GM12878 (cell line): ENCODE data around the gene RERE. TPM values are rescaled to one million over a fixed set of nuclear protein-coding genes. Genes with fewer than 3 reads are reported as not detected.

Experiments used
- BACH1 ChIP-seq: fragments of 450-650 bp; IDR thresholded peaks from 2 replicates; pipeline ENCODE4 v1.6.1; 2017; ENCODE audit warnings: mild to moderate bottlenecking, borderline replicate concordance
- BCL11A ChIP-seq: IDR thresholded peaks from 2 replicates; pipeline ENCODE4 v1.6.1; 2011; ENCODE audit warnings: low read depth, low read length
- CTCF ChIP-seq, 3 experiments: IDR thresholded peaks in 2 of 3; conservative IDR thresholded peaks in 1 of 3; 2 replicates each; pipeline ENCODE4 v1.5.1; 2011; ENCODE audit warnings: low read depth in 3 of 3, low read length in 3 of 3, mild to moderate bottlenecking in 3 of 3, control low read depth in 2 of 3, moderate library complexity in 2 of 3, inconsistent platforms in 1 of 3, mixed read lengths in 1 of 3; ENCODE audit not compliant: control insufficient read depth in 2 of 3, insufficient read depth in 1 of 3; ENCODE audit errors: extremely low read depth in 1 of 3
- E2F8 ChIP-seq: fragments of 450-650 bp; IDR thresholded peaks from 2 replicates; pipeline ENCODE4 v1.6.1; 2018; ENCODE audit warnings: mild to moderate bottlenecking, low read depth, moderate library complexity; ENCODE audit not compliant: partially characterized antibody
- EGR1 ChIP-seq, 2 experiments: IDR thresholded peaks; 1 replicate in 1 of 2; 2 replicates in 1 of 2; pipeline ENCODE4 v1.6.1; 2011 to 2012; ENCODE audit warnings: low read depth in 2 of 2, low read length in 2 of 2, borderline replicate concordance in 1 of 2, mild to moderate bottlenecking in 1 of 2, moderate library complexity in 1 of 2
- GABPA ChIP-seq: IDR thresholded peaks from 2 replicates; pipeline ENCODE4 v1.6.1; 2014; ENCODE audit warnings: antibody characterized with exemption, low read depth, mild to moderate bottlenecking, inconsistent platforms
- IKZF2 ChIP-seq, 2 experiments: fragments of 450-650 bp; IDR thresholded peaks; 2 replicates each; pipeline ENCODE4 v1.6.1; 2017; ENCODE audit warnings: mild to moderate bottlenecking in 2 of 2, moderate library complexity in 2 of 2
- IRF3 ChIP-seq: fragments of 450-650 bp; IDR thresholded peaks from 2 replicates; pipeline ENCODE4 v1.6.1; 2014; ENCODE audit warnings: mild to moderate bottlenecking
- KDM1A ChIP-seq: fragments of 200-600 bp; sonication (generic); IDR thresholded peaks from 2 replicates; pipeline ENCODE4 v1.6.1; 2016; ENCODE audit warnings: borderline replicate concordance
- MYC ChIP-seq: IDR thresholded peaks from 2 replicates; pipeline ENCODE4 v1.6.1; 2011; ENCODE audit warnings: mild to moderate bottlenecking, low read length, moderate library complexity, inconsistent platforms; ENCODE audit not compliant: insufficient read depth, insufficient replicate concordance, insufficient read length, severe bottlenecking
- NFYA ChIP-seq: IDR thresholded peaks from 2 replicates; pipeline ENCODE4 v1.6.1; 2011; ENCODE audit warnings: low read depth, mild to moderate bottlenecking, low read length, improper control_type of control experiment, borderline replicate concordance
- NR2C1 ChIP-seq: fragments of 450-650 bp; IDR thresholded peaks from 2 replicates; pipeline ENCODE4 v1.6.1; 2017; ENCODE audit warnings: antibody characterized with exemption, mild to moderate bottlenecking, moderate library complexity
- NR2F1 ChIP-seq: fragments of 450-650 bp; conservative IDR thresholded peaks from 2 replicates; pipeline ENCODE4 v1.6.1; 2017; ENCODE audit warnings: mild to moderate bottlenecking
- RAD21 ChIP-seq: IDR thresholded peaks from 2 replicates; pipeline ENCODE4 v1.6.1; 2011; ENCODE audit warnings: mild to moderate bottlenecking, low read depth, low read length, moderate library complexity; ENCODE audit not compliant: insufficient read depth
- RFX5 ChIP-seq: IDR thresholded peaks from 2 replicates; pipeline ENCODE4 v1.6.1; 2011; ENCODE audit warnings: low read depth, low read length, improper control_type of control experiment
- SREBF1 ChIP-seq: IDR thresholded peaks from 2 replicates; pipeline ENCODE4 v1.6.1; 2012; ENCODE audit warnings: mild to moderate bottlenecking, low read length
- STAT1 ChIP-seq: fragments of 450-650 bp; conservative IDR thresholded peaks from 2 replicates; pipeline ENCODE4 v1.6.1; 2014; ENCODE audit warnings: antibody characterized with exemption, mild to moderate bottlenecking
- STAT3 ChIP-seq: IDR thresholded peaks from 2 replicates; pipeline ENCODE4 v1.6.1; 2011; ENCODE audit warnings: low read depth, low read length, improper control_type of control experiment
- SUPT20H ChIP-seq: IDR thresholded peaks from 2 replicates; pipeline ENCODE4 v1.6.1; 2011; ENCODE audit warnings: low read depth, mild to moderate bottlenecking, low read length, moderate library complexity, borderline replicate concordance; ENCODE audit not compliant: control insufficient read depth
- TBL1XR1 ChIP-seq: IDR thresholded peaks from 2 replicates; pipeline ENCODE4 v1.6.1; 2012; ENCODE audit warnings: low read depth, low read length, improper control_type of control experiment
- ZBED1 ChIP-seq: IDR thresholded peaks from 2 replicates; pipeline ENCODE4 v1.6.1; 2016; ENCODE audit warnings: borderline replicate concordance
- ZNF24 ChIP-seq: fragments of 450-650 bp; IDR thresholded peaks from 2 replicates; pipeline ENCODE4 v1.6.1; 2017; ENCODE audit warnings: antibody characterized with exemption, mild to moderate bottlenecking
- ZNF687 ChIP-seq: fragments of 450-650 bp; IDR thresholded peaks from 2 replicates; pipeline ENCODE4 v1.6.1; 2017; ENCODE audit warnings: mild to moderate bottlenecking, moderate library complexity
- polyA plus RNA-seq, 11 experiments: library from polyadenylated mRNA; depleted of rRNA in 4 of 11; unstranded in 6 of 11; stranded (reverse) in 5 of 11; fragments of >200 nt; fragmentation: Nextera tagmentation in 4 of 11; fragmentation: Illumina TruSeq in 1 of 11; extraction: Ambion mirVana in 4 of 11; extraction: Trizol in 1 of 11; gene quantifications; 1 replicate in 1 of 11; 2 replicates in 10 of 11; pipeline versions ENCODE4 v1.2.1 to v1.2.3, GENCODE V29; 2011 to 2016; ENCODE audit warnings: inconsistent platforms in 2 of 11, missing spikeins in 2 of 11, low read depth in 1 of 11
- total RNA-seq, 4 experiments: library from RNA; depleted of rRNA in 3 of 4; stranded (reverse); fragments of >200 nt in 3 of 4; fragmentation: Illumina TruSeq in 1 of 4; extraction: Trizol in 1 of 4; gene quantifications; 2 replicates each; pipeline versions ENCODE4 v1.2.1 to v1.2.3, GENCODE V29; 2013 to 2021

The RERE gene
- total and polyA plus RNA-seq, 10 of the 15 experiments (the other 5 are each of a cell fraction or from before 2014, with no cell fraction given): 5.2 to 60.5 (median 20.2) TPM

GRCh38 chr1:8763888-8764287 is 53.6 kb downstream of the RERE start (continued):
- TF ChIP-seq E2F8: no peak
- no peak for TF ChIP-seq NR2C1
- TF ChIP-seq ZNF687: no peak
- no peak for TF ChIP-seq MYC
- no peak; a peak in 1 of 4 replicates for TF ChIP-seq IKZF2 (IDR thresholded peaks at IDR 0.05)
- peak; percentile 43 for TF ChIP-seq NR2F1
- TF ChIP-seq GABPA: no peak
- no peak for TF ChIP-seq STAT3
- no peak for TF ChIP-seq ZNF24
- TF ChIP-seq SREBF1: no peak
- no peak for TF ChIP-seq BCL11A
- TF ChIP-seq IRF3: no peak
- no peak for TF ChIP-seq SUPT20H
- TF ChIP-seq RFX5: no peak
- TF ChIP-seq RAD21: no peak
- TF ChIP-seq EGR1 (IDR thresholded peaks at IDR 0.05; ENCODE audit: borderline replicate concordance in 1 of 2, low read depth in 2 of 2, low read length in 2 of 2): no peak
- no peak for TF ChIP-seq NFYA
- no peak for TF ChIP-seq STAT1
- no peak for TF ChIP-seq KDM1A
- no peak for TF ChIP-seq TBL1XR1
- no peak for TF ChIP-seq BACH1
- no peak for TF ChIP-seq ZBED1
- TF ChIP-seq CTCF (IDR thresholded peaks at IDR 0.05 in 2 of 3, conservative IDR thresholded peaks at IDR 0.05 in 1 of 3; ENCODE audit: control insufficient read depth in 2 of 3, extremely low read depth in 1 of 3, insufficient read depth in 1 of 3, low read depth in 3 of 3, low read length in 3 of 3): peak; percentile 15 to 31 (median 19); a peak in 3 of 6 replicates
